GM12878 (cell line): ENCODE results near the gene ANLN. TPM values are rescaled to one million over a fixed set of nuclear protein-coding genes. Genes with fewer than 3 reads are reported as not detected.

Experiments
- CUX1 ChIP-seq: IDR thresholded peaks from 2 replicates; pipeline ENCODE4 v1.6.1; 2012; ENCODE audit warnings: improper control_type of control experiment, low read depth, low read length; ENCODE audit not compliant: insufficient replicate concordance
- GABPA ChIP-seq: IDR thresholded peaks from 2 replicates; pipeline ENCODE4 v1.6.1; 2014; ENCODE audit warnings: antibody characterized with exemption, low read depth, mild to moderate bottlenecking, inconsistent platforms
- MLLT1 ChIP-seq: fragments of 450-650 bp; IDR thresholded peaks from 2 replicates; pipeline ENCODE4 v1.6.1; 2016; ENCODE audit warnings: mild to moderate bottlenecking
- MXI1 ChIP-seq: fragments of 150-350 bp; IDR thresholded peaks from 2 replicates; pipeline ENCODE4 v1.6.1; 2011; ENCODE audit warnings: low read depth, mild to moderate bottlenecking, inconsistent platforms, low read length, improper control_type of control experiment
- NKRF ChIP-seq: fragments of 450-650 bp; conservative IDR thresholded peaks from 2 replicates; pipeline ENCODE4 v1.6.1; 2017; ENCODE audit warnings: mild to moderate bottlenecking, moderate library complexity
- POU2F2 ChIP-seq: IDR thresholded peaks from 3 replicates; pipeline ENCODE4 v1.6.1; 2011; ENCODE audit warnings: low read depth, mild to moderate bottlenecking, low read length, borderline replicate concordance
- WRNIP1 ChIP-seq: IDR thresholded peaks from 2 replicates; pipeline ENCODE4 v1.6.1; 2011; ENCODE audit warnings: low read depth, low read length, improper control_type of control experiment, borderline replicate concordance
- ZNF24 ChIP-seq: fragments of 450-650 bp; IDR thresholded peaks from 2 replicates; pipeline ENCODE4 v1.6.1; 2017; ENCODE audit warnings: antibody characterized with exemption, mild to moderate bottlenecking
- polyA plus RNA-seq, 11 experiments: library from polyadenylated mRNA; depleted of rRNA in 4 of 11; unstranded in 6 of 11; stranded (reverse) in 5 of 11; fragments of >200 nt; fragmentation: Nextera tagmentation in 4 of 11; fragmentation: Illumina TruSeq in 1 of 11; extraction: Ambion mirVana in 4 of 11; extraction: Trizol in 1 of 11; gene quantifications; 1 replicate in 1 of 11; 2 replicates in 10 of 11; pipeline versions ENCODE4 v1.2.1 to v1.2.3, GENCODE V29; 2011 to 2016; ENCODE audit warnings: inconsistent platforms in 2 of 11, missing spikeins in 2 of 11, low read depth in 1 of 11
- total RNA-seq, 4 experiments: library from RNA; depleted of rRNA in 3 of 4; stranded (reverse); fragments of >200 nt in 3 of 4; fragmentation: Illumina TruSeq in 1 of 4; extraction: Trizol in 1 of 4; gene quantifications; 2 replicates each; pipeline versions ENCODE4 v1.2.1 to v1.2.3, GENCODE V29; 2013 to 2021

Gene ANLN
- total and polyA plus RNA-seq, 10 of the 15 experiments (the other 5 are each of a cell fraction or from before 2014, with no cell fraction given) = 9.5 to 32.1 (median 24.2) TPM

- TF ChIP-seq CUX1 (no peak), POU2F2 (no peak), MLLT1 (no peak), NKRF (no peak), WRNIP1 (no peak), MXI1 (no peak), ZNF24 (no peak), GABPA (no peak)
These were observed 59.2 kb downstream of the ANLN start (continued) for GRCh38 chr7:36448781-36449379.
